Sigmoid colon (tissue), 7 donors: Measurements from ENCODE around the gene MRPL20. TPM values are rescaled to one million over a fixed set of nuclear protein-coding genes. Genes with fewer than 3 reads are reported as not detected.
"Not testable (repeated sequence)": the region's sequence is repeated elsewhere in the genome, so short reads cannot be mapped to it uniquely, and the experiment has no call there.

Source experiments
- DNase-seq: peaks from one replicate; pipeline ENCODE4 v3.0.0-alpha.2; 2019
- H3K27ac ChIP-seq, 4 donors: fragments of 200-600 bp; sonication (generic); one replicate each; pipeline ENCODE4 v1.5.1; 2016 to 2019; ENCODE audit warnings: mild to moderate bottlenecking in 1 of 4
- H3K27me3 ChIP-seq, 3 donors: fragments of 200-600 bp; sonication (generic); one replicate each; pipeline ENCODE4 v1.5.1; 2019; ENCODE audit warnings: mild to moderate bottlenecking in 1 of 3
- H3K36me3 ChIP-seq, 4 donors: fragments of 200-600 bp; sonication (generic); one replicate each; pipeline ENCODE4 v1.5.1; 2016 to 2019
- H3K4me1 ChIP-seq, 4 donors: fragments of 200-600 bp; sonication (generic); one replicate each; pipeline ENCODE4 v1.5.1; 2017 to 2019
- H3K4me3 ChIP-seq, 4 donors: fragments of 200-600 bp; sonication (generic); one replicate each; pipeline ENCODE4 v1.5.1; 2017 to 2019; ENCODE audit warnings: mild to moderate bottlenecking in 2 of 4, moderate library complexity in 1 of 4
- H3K9me3 ChIP-seq, 4 donors: fragments of 200-600 bp in 3 of 4; sonication (generic) in 3 of 4; one replicate each; pipeline versions ENCODE4 v1.5.1 to v1.6.1; 2013 to 2019
- EP300 ChIP-seq, 4 donors: sonication (generic); formaldehyde crosslinking; IDR thresholded peaks; one replicate each; pipeline ENCODE4 v1.6.1; 2017; ENCODE audit warnings: antibody characterized with exemption in 4 of 4
- POLR2A ChIP-seq, 2 donors: fragments of 450-650 bp; IDR thresholded peaks; one replicate each; pipeline ENCODE4 v1.6.1; 2016; ENCODE audit warnings: antibody characterized with exemption in 2 of 2, mild to moderate bottlenecking in 2 of 2, moderate library complexity in 2 of 2
- POLR2AphosphoS5 ChIP-seq, 4 donors: sonication (generic); formaldehyde crosslinking; IDR thresholded peaks; one replicate each; pipeline ENCODE4 v1.6.1; 2017; ENCODE audit warnings: antibody characterized with exemption in 4 of 4
- WGBS, 2 donors: extraction: QIAGEN DNeasy Blood & Tissue Kit; methylation state at CpG; one replicate each; pipeline ENCODE4 v1.1.7; 2013; 5-methylcytosine and 5-hydroxymethylcytosine counted together
- intact Hi-C: fragments of 100-400 bp; cut with DNase I; formaldehyde crosslinking; loops from one replicate; pipeline ENCODE4 v1.15.1; 2023
- polyA plus RNA-seq, 3 donors: library from polyadenylated mRNA; stranded (reverse); fragments of 200-250 nt; gene quantifications; one replicate each; pipeline ENCODE4 v1.2.3, GENCODE V29; 2013
- total RNA-seq, 4 donors: library from RNA; depleted of rRNA; stranded (reverse); fragments of >200 nt; gene quantifications; one replicate each; pipeline ENCODE4 v1.1.0, GENCODE V29; 2016
- TF ChIP-seq, protein P1 (sequence below), 4 experiments: fragments of 450-650 bp in 3 of 4; fragments of 200-600 bp in 1 of 4; IDR thresholded peaks; one replicate each; pipeline ENCODE4 v1.5.1; 2016 to 2019; ENCODE audit warnings: antibody characterized with exemption in 4 of 4, mild to moderate bottlenecking in 3 of 4, moderate library complexity in 2 of 4
- donor health status: healthy with polysubstance abuse.
- donor health status: Bipolar disorder and iron deficiency.
- donor health status: healthy.

The MRPL20 gene
- total and polyA plus RNA-seq, 7 donors: 133 to 235 (median 178) TPM

DNA sequence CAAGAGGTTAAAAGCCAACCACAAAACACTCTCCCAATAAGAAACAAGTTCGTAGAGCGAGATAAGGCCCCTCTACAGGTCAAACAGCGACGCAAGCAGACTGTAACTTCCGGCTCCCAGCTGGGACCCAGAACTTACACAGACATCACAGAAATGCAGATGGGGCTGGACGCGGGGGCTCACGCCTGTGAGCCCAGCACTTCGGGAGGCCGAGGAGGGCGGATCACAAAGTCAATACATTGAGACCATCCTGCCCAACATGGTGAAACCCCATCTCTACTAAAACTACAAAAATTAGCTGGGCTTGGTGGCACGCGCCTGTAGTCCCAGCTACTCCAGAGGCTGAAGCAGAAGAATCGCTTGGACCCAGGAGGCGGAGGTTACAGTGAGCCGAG is 19.0 kb downstream of the MRPL20 start:
- 95 to 97% methylated on average over 16 of the region's 16 CpGs for WGBS, 2 donors
- no peak for DNase-seq
- Histone ChIP-seq H3K4me3 (no peak overlapping the region), H3K36me3 (peaks cover 63 to 86% (median 69%) of the 10 kb centered on the region in 4 donors), H3K27me3 (no peaks in the 10 kb centered on the region), H3K27ac (no peak overlapping the region), H3K9me3 (no peaks in the 10 kb centered on the region), H3K4me1 (peaks cover 0 to 5% (median 0%) of the 10 kb centered on the region in 4 donors)
- TF ChIP-seq, protein P1, sequence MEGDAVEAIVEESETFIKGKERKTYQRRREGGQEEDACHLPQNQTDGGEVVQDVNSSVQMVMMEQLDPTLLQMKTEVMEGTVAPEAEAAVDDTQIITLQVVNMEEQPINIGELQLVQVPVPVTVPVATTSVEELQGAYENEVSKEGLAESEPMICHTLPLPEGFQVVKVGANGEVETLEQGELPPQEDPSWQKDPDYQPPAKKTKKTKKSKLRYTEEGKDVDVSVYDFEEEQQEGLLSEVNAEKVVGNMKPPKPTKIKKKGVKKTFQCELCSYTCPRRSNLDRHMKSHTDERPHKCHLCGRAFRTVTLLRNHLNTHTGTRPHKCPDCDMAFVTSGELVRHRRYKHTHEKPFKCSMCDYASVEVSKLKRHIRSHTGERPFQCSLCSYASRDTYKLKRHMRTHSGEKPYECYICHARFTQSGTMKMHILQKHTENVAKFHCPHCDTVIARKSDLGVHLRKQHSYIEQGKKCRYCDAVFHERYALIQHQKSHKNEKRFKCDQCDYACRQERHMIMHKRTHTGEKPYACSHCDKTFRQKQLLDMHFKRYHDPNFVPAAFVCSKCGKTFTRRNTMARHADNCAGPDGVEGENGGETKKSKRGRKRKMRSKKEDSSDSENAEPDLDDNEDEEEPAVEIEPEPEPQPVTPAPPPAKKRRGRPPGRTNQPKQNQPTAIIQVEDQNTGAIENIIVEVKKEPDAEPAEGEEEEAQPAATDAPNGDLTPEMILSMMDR (IDR thresholded peaks at IDR 0.05): no peak
- TF ChIP-seq EP300 (IDR thresholded peaks at IDR 0.05): no peak
- no peak for TF ChIP-seq POLR2AphosphoS5 (IDR thresholded peaks at IDR 0.05)
- TF ChIP-seq POLR2A (IDR thresholded peaks at IDR 0.05): no peak
- intact Hi-C loops: no loop called here

DNA sequence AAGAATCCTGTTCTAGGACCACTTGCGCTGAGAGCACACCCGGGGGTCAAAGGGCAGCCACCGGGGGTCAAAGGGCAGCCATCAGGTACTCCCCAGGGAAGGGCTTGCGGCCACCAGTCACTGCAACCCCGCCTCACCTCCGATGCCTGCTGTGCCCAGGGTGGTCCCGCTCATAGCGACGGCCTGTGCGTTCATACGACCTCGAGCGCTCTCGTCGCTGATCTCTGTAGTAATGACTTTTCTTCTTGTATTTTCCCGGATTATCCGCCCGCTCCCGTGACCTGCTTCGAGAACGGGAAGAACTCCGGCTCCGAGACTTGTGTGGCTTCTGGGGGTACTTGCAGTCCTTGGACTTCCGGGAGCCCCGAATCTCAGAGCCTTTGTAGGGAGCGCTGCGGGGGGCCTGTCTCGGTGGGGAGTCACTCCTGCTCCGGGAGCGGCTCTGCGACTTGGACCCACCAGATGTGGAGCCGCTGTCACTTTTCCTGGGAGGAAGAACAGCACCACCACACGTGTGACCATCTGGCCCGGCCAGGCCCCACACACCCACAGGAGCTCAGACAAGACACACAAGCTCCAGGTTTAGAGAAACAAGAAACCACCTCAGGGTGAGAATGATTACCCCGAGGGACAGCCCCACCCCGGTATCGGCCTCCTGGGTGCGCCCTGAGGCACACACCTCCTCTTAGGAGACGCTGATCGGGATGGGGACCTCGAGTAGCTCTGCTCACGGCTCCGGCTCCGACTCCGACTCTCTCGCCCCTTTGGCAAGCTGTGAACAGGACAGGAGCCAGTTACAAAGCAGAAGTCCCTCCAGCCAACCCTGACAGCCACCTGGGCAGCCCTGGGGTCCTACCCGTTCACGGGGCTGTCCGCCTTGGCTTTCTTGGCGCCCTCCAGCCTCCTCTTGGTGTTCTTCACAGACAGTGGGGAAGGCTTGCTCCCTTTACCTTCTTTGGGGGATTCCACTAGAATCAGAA is 19.7 kb downstream of the MRPL20 start:
- Histone ChIP-seq H3K4me3 (no peak overlapping the region), H3K27me3 (no peaks in the 10 kb centered on the region), H3K27ac (no peak overlapping the region), H3K36me3 (peaks cover 59 to 80% (median 62%) of the 10 kb centered on the region in 4 donors), H3K4me1 (no peaks in the 10 kb centered on the region), H3K9me3 (no peaks in the 10 kb centered on the region)
- intact Hi-C loops: no loop called here
- no peak for DNase-seq
- WGBS, 2 donors: 97% methylated on average over 50 of the region's 50 CpGs
- no peak for TF ChIP-seq POLR2AphosphoS5 (IDR thresholded peaks at IDR 0.05)
- TF ChIP-seq POLR2A (IDR thresholded peaks at IDR 0.05): no peak
- no peak for TF ChIP-seq EP300 (IDR thresholded peaks at IDR 0.05)
- TF ChIP-seq, protein P1 (IDR thresholded peaks at IDR 0.05): no peak

DNA sequence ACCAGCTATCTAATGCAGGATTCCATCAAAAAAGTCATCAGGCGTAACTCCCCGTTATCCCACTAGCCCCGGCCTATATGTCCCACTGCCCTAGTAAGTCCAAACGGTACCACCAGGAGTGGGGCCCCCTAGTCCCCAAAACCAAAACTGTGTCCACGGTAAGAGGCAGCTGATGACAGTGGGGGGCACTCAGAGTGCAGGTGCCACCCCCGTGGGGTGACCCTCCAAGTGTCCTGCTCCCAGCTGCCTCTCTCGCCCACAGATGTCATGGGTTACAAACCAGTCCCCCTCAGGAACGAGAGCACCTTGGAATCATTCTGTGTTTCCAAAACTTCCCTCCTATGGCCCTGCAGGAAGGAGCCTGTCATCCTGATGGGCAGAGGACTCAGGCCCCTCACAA is 21.2 kb downstream of the MRPL20 start:
- H3K4me3 ChIP-seq: no peak overlapping the region
- no peaks in the 10 kb centered on the region for H3K4me1 ChIP-seq
- intact Hi-C loops: no loop called here
- no peak for DNase-seq
- H3K27me3 ChIP-seq: no peaks in the 10 kb centered on the region
- no peaks in the 10 kb centered on the region for H3K9me3 ChIP-seq
- TF ChIP-seq, protein P1 (IDR thresholded peaks at IDR 0.05): no peak
- TF ChIP-seq EP300 (IDR thresholded peaks at IDR 0.05): no peak
- no peak for TF ChIP-seq POLR2A (IDR thresholded peaks at IDR 0.05)
- TF ChIP-seq POLR2AphosphoS5 (IDR thresholded peaks at IDR 0.05): no peak
- 94 to 95% methylated on average over 8 of the region's 8 CpGs for WGBS, 2 donors
- peaks cover 45 to 70% (median 53%) of the 10 kb centered on the region in 4 donors for H3K36me3 ChIP-seq
- H3K27ac ChIP-seq: no peak overlapping the region

DNA sequence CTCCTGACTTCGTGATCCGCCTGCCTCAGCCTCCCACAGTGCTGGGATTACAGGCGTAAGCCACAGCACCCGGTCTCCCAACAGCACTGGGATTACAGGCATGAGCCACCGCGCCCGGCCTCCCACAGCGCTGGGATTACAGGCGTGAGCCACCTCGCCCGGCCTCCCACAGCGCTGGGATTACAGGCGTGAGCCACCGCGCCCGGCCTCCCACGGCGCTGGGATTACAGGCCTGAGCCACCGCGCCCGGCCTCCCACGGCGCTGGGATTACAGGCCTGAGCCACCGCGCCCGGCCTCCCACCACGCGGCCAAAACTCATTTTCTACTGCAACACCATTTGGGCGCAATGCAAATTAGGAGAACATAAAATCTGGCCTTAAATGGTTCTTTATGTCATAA is 21.8 kb downstream of the MRPL20 start:
- H3K4me3 ChIP-seq, H3K27me3 ChIP-seq, intact Hi-C loops, H3K27ac ChIP-seq, H3K9me3 ChIP-seq, H3K4me1 ChIP-seq, DNase-seq: not testable (repeated sequence)
- H3K36me3 ChIP-seq: peaks cover 41 to 65% (median 47%) of the 10 kb centered on the region in 4 donors
- WGBS, 2 donors: 93 to 96% methylated on average over 29 of the region's 29 CpGs

DNA sequence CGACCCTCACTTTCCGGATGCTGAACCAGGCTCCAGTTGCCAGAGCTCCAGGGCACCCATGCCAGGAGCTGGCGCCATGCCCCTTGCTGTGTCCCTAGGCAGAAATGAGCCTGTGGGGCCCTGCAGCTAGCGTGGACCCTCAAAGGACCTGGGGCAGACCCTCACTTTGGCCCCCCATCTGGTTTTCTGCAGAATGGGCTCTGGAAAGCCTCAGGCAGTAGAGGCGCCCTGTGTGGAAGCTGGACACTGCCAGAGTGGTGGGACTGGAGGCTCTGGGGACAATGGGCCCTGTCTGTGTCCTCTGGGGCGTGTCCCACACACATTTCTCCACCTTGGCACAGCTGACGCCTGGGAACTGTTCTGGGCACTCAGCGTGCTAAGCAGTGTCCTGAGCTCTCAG is 25.8 kb downstream of the MRPL20 start:
- DNase-seq: no peak
- H3K4me1 ChIP-seq: peaks cover 0 to under 1% (median 0%) of the 10 kb centered on the region in 4 donors
- intact Hi-C loops: no loop called here
- H3K27me3 ChIP-seq: no peaks in the 10 kb centered on the region
- TF ChIP-seq EP300 (IDR thresholded peaks at IDR 0.05): no peak
- TF ChIP-seq, protein P1 (IDR thresholded peaks at IDR 0.05): no peak
- TF ChIP-seq POLR2AphosphoS5 (IDR thresholded peaks at IDR 0.05): no peak
- no peak for TF ChIP-seq POLR2A (IDR thresholded peaks at IDR 0.05)
- H3K36me3 ChIP-seq: peaks cover under 1 to 24% (median 8%) of the 10 kb centered on the region in 4 donors
- 80 to 83% methylated on average over 8 of the region's 8 CpGs for WGBS, 2 donors
- H3K9me3 ChIP-seq: no peaks in the 10 kb centered on the region
- no peak overlapping the region for H3K27ac ChIP-seq
- H3K4me3 ChIP-seq: no peak overlapping the region
